ENCODE measurements around the gene TAS1R3.
A peak's percentile ranks its signal among the peaks of the same experiment; 100 is the strongest.

Gene TAS1R3

DNA sequence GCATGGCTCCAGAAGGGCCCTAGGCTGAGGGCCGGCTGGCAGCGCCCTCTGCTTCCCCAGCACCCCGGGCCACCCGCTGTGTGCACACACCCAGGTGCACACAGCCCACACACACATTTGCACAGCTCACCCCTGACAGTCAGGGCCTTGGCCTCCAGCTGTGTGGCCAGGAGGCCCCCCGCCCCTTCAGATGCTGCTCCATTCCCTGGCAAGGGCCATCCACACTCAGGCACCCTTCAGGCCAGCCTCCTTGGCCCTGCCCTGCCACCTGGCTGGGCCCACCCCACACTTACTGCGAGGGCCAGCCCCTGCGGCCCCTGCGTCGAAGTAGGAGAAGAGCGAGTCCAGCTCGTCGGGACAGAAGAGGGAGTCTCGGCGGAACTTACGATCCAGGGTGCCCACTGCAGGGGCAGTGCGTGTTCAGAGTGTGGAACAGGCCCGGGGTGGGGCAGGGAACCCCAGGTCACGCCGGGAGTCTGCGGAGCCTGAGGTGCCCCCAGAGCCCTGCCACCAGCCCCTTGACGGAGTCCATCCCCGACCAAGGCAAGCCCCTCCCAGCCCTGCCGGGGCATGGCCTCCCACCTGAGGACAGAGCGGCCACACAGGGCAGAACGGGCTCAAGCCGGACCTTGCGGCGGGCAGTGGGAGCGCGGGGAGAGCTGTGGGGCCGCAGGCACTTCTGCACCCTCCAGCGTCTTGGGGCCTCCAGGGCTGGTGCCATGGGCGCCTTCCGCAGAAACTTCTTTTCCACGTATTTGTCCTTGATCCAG, 35.7 kb upstream of the TAS1R3 start:
- DNase-seq: no peak

DNA sequence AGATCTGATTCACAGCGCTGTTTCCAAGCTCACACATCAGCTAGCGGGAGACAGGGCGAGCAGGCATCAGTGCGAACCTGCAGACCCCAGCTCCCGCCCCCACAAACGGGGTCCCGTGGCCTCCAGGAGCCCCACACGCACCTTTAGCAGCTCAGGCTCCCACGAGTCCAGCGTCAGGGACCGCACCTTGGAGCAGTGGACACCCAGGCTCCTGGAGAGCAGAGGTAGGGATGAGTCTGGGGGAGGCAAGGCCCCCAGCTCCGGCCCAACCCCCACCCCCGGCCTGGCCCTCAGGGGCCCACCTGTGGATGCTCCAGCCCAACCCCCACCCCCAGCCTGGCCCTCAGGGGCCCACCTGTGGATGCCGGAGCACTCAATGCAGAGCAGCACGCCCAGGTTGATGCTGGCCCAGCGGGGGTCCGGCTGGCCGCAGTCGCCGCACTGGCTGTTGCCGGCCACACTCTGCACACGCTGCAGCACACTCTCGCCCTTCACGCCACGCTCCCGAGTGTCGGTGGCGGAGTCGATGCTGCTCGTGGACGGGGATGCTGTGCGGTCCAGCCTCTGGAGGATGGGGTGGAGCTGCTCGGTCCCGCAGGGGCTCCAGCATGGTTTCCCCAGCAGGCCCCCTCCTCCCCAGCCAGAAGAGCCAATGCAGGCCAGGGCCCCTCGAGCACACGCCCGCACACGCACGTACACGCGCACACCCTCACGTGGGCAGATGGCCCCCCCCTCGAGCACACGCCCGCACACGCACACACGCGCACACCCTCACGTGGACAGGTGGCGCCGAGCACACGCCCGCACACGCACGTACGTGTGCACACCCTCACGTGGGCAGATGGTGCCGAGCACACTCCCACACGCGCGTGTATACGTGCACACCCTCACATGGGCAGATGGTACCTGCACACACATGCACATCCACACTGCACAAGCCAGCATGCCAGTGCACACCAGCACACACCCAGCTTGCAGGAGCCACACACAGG, 34.7 kb upstream of the TAS1R3 start:
- no peak for DNase-seq

DNA sequence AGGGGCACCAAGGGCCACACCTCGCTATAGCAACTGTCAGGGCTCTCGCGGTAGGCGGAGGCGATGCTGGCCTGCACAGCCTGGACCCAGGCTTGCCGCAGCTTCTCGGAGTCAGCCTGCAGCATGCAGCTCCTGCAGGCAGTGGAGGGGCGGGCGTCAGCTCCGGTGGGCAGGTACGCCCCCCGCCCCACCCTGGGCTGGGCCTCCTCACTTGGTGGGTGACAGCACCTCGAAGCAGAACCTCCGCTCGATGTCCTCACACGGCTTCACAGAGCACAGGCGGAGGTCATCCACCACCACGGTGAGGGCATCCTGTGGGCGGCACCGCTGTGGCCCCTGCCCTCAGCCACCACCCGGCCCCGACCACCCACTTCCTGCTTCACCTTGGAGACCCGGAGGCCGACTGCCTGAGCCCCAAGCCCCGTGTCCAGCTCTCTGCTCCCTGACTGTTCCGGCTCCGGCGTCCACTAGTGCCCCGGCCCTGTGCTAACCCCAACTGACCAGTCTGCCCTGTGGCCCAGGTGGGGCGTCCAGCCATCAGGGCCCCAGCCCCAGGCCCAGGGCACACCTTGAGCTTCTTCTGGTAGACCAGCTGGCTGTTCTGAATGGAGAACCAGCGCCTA, 33.2 kb upstream of the TAS1R3 start:
- DNase-seq: no peak

DNA sequence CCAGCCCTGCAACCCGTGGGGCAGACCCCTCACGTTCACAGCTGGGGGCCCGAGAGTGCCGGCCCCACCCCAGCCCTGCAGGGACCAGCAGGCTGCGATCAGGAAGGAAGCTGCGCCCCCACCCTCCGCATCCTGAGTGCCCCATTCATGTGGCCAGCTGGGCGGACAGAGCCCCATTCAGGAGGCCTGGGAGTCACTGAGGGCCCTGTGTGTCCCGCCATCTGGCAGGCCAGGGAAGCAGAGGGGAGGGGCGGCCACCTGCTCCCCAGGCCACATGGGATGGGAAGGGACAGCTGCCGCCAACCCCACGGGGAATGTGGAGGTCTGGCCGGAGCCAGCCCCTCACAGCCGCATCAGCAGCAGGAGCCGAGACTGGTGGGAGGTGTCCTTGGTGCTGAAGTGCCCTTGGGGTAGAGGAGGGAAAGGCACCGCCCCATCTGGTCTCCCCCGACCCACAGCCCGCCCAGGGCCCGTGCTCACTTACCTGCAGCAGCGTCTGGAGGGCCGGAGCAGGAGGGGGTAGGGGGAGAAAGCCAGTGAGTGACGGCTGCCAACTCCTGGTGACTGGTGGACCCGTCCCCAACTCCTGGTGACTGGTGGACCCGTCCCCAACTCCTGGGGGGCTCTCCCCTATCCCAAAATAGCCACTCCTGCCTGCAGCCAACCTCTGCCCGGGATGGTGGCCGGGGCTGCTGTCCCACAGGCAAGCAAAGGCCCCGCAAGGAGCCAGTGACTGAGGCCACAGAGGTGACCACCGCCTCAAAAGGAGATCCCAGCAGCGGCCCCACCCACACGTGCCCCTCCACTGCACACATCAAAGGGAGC, 32.0 kb upstream of the TAS1R3 start:
- DNase-seq: no peak

DNA sequence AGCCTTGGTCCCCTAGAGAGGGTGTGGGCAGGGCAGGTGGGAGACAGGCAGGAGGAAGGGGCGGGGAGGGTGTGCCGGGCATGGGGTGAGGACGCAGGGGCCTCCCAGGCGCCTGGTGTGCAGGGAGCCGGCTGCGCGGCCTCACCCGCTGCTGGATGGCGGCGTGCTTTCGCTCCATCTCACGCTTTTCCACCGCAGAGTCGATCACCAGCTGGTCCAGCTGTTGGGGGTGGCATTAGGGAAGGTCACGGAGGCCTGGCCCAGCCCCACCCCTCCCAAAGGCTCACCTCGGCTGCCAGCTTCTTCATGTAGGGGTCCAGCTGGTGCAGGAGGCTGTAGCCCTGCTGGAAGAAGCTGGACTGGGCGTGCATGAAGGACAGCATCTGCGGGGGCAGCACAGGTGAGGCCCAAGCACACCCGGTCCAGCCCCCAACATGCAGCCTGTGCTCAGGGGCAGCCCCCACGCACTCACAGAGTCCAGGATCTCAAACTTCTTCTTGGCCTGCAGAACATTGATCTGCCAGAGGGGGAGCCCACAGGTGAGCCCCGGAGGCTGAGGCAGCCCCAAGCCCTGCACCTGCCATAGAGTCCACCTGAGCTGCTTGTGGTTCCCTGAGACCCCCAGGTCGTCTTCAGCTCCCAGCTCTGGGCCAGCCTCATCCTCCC, 31.3 kb upstream of the TAS1R3 start:
- no peak for DNase-seq

DNA sequence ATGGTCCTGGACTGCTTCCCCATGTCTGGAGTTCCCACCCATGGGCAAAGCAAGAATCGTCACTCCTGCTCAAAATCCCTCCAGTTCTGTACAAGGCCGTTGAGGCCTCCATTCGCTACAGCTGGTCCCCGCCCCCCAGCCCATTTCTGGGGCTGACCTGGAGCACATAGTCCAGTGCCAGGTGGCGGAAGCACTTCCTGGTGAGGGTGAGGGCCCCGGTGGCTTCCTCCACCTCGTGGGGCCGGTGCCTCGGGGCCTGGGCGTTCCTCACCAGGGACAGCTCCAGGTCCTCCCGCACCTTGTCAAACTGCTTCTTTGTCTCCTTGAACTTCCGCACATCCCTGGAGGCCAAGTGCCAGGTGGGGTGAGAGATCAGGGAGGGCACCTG, 30.7 kb upstream of the TAS1R3 start:
- DNase-seq: no peak

DNA sequence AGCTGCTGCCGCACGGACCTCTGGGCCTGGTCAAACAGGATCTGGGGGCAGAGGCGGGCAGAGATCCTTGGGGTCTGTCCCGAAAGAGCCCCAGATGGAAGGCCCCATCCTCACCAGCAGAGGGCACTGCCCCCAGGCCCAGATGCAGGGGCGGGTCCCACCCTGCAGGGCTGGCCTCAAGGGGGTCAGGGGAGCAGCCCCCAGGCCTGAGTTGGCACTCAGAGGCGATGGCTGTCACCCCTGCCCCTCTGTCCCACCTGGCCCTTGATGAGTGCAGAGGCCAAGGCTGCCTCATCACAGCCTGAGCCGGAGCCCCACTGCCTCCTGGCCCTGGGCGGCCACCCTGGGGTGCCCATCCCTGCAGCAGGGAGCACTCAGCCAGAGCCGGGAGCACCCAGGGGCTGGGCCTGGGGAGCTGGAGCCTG, 29.1 kb upstream of the TAS1R3 start:
- DNase-seq: peak in 1 of 4 experiments; percentile 40

DNA sequence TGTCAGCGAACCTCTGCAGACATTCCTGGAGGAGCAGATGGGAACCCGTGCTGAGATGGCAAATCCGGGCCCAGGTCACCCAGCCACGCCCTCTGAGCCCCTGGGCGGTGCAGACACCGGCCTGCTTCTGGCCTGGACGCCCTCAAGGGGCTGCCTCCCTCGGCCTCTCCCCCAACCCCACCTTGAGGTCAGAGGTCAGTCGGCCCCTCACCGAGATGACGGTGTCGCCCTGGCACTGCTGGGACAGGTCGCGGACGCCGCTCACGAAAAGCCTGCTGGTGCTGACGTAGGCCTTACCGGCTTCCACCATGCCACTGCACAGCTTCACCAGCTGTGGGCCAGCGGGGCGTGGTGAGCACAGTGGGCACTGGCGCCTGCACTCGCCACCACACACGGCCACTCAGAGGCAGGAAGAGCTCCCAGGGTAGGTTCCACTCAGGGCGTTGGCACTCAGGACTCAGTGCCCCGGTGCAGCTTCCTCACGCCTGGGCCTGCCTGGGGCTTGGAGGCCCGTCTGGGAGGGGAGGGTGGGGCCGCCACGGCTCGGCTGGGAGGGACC, 28.1 kb upstream of the TAS1R3 start:
- no peak for DNase-seq

DNA sequence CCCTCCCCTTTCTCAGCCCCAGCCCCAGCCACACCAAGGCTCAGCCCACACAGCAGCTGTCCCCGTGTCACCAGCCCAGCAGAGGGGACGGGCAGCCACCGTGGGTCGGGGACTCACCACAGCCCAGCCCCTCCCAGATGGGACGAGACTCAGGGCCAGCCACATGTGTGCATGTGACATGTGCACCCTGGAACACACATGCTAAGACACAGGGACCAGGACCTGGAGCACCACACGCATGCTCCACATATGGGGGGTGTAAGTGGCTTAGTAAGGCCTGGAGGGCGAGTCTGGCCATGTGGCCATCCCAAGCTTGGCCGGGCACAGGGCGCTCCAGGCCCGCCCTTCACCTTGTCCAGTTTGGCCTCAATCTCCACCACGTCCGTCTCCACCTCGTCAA, 27.3 kb upstream of the TAS1R3 start:
- DNase-seq: no peak

DNA sequence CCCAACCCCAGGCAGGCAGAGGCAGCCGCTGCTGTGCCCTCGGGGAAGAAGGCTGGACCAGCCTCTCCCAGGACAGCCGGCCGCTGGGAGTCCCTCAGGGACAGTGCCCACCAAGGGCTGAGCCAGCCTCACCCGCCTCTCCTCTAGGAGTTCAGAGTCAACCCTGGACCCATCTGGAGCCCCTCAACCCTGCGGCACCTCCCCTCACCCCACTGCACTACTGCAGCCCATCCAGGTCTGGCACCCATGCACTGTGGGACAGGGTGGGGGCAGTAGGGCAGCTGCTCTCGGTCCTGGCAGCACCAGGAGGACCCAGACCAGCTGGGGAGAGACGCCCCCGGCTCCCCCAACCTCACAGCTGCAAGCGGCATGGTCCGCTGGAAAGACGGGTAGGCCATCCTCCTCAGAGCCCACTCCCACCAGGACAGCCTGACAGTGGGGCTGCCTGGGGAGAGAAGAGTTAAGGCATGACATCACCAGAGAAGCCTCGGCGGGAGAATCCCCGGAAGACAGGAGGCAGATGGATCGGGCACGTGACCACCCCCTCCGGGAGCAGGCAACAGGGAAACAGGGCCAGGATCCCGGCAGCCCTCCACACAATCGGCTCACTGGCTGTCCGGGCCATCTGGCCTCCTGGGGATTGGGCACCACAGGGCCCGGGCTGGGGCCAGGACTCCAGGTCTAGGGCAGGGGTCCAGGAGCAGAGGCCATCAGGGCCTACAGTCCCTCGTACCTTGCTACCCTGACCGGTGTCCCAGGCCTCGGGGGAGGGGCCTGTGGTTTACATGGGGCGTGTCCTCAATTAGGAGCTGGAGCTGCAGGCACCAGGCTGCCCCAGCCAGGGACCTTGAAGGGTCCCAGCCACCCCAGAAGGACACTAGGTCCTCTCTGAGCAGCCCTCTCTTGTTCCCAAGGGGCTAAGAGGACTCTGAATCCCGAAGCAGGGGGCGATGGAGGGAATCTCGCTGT, 26.5 kb upstream of the TAS1R3 start:
- peak; percentile 36 to 70 (median 57) for DNase-seq

DNA sequence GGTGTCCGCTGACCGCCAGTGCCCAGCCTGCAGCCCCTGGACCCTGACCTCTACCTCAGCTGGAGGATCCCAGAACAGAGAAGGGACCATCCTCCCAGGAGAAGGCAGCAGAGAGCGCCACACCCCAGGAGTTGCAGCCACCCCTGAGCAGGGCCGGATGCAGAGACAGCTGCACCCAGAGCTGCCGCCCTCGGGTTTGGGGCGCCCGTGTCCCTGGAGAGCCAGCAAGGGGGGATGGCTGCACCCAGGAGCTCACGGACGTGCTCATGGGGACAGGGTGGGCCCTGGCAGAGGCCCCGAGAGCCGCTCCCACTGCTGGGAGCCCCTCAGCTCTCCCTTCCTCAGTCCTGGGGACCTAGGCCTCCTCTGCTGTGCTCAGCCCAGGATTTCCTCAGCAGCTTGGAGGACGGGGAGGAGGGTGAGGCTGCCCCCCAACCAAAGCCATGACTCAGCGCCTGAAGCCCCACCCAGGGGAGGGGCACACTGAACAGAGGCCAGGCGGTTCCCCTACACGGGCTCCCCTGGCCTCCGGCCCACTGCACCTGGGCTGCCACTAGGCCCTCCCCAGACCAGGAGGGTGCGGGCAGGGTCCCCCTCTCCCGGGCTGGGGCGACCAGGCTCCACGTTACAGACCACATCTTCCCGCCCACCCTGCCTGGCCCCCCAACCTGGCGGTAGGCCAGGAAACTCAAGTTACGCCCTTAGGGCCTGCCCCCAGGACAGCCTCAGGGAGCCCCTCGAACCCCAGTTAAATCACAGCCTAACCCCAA, 25.6 kb upstream of the TAS1R3 start:
- DNase-seq: peak; percentile 45 to 75 (median 67)

DNA sequence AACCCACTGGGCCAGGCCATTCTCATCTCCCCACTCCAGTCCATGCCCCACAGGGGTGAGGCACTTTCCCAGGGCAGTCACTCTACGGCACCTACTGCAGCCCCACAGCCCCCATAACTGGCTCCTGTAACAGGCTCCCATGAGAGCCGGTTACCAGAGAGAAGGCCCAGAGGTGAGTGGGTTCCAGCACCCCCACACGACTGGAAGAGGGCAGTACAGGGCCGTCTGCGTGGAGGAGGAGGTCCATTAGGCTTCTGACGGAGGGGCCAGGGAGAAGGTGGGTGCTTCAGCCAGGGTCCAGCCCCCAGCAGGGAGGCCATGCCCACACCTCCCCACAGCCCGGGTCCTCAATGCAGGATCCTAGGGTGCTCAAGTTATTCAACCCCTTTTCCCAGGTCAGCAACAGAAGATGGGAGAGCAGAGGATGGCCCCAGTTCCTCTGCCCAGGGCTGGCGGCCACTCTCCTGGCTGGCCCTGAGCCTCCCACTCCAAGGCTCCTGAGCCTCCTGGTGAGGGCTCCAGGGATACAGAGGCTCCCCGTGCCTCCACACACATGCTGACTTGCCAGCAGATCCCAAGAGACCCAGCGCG, 24.9 kb upstream of the TAS1R3 start:
- DNase-seq: peak in 2 of 4 experiments; percentile 31 to 39

DNA sequence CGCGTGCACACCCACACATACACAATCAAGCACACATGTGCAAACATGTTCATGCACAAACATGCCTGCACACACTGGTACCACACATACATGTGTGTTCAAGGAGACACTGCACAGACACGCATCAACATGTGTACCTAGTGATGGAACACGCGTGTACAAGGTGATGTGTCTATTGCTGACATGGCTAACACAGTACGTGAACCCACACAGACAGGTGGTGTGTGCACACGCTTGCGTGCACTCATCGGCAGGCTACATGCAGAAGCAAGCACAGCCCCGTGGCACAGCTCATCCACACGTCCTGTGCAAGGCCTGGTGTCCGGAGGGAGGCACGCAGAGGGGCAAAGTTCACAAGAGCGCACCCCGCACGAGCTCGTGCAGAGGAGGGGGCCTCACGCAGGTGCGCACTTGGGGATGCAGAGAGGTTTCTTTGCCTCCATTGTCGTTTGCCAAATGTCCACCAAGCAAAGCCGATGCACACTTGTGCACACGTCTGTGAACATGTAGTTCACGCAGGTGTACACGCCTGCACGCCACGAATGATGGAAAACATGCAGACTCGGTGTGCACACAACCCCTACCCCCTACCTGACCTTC, 24.3 kb upstream of the TAS1R3 start:
- DNase-seq: no peak

DNA sequence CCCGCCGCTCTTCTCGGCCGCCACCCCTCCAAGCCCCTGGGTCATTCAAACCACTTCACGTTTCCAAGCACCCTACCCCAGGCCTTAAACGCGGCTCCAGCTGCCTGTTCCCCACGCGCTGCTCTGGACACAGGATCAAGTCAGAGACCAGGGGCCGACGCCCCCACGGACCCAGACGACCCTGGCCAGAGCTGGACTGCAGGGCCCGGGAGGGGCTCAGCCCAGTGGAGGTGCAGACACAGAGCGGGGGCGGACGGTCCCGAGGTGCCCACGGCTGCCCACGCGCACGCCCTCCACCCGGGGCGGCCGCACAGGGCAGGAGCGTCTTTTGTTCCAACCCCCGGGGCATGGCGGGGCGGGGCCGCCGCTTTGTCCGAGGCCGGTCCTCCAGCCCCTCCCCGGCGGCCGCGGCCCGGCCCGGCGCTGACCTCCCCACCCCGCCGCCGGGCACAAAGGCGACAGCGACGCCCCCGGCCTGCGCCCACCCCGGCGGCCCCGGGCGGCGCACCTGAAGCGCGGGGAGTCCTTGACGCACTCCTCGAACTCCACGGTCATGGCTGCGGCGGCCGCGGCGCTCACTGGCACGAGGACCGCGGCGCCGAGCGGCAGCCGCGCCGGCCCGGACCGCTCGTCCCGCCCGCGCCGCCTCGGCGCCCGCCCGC, 23.7 kb upstream of the TAS1R3 start:
- peak; percentile 14 to 77 (median 45) for DNase-seq

DNA sequence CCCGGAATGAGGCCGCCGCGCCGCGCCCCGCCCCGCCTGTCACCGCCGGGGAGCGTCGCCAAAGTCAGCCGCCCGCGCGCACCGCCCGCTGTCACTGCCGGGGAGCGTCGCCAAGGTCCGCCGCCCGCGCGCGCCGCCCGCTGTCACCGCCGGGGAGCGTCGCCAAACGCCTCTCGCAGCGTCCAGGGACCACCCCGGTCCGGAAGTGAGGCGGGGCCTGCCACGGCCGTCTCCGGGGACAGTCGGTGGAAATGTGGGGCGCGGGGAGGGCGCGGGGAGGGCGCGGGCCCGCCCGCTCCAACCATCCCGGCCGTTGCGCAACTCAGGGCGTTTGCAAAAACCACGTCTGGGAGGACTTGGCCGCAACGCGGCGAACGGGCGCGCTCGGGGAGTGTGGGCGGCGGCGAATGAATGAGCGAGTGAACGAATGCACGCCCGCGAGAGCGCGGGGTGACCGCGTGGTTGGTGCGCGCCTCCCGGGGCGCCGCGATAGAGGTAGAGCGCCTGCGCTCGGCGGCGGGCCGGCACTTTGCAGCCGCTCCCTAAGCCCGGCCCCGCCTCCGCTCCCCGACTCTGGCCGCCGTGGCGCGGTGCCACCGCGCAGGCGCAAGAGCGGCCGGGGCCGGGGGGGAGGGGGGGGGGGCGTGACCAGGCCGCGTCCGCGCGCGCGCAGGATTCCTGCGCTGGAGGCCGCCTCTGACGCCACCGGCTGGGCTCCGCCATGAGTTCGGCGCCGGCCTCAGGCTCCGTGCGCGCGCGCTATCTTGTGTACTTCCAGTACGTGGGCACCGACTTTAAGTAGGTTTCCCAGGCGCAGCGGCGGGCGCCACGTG, 22.9 kb upstream of the TAS1R3 start, which contains the start of the genes ACAP3 and PUSL1:
ACAP3 (minus strand) TSS at position 8 of the 833 bp plus-strand sequence. CDS start 115 bp downstream, outside the sequence.
PUSL1 (plus strand) TSS at position 675 of the 833 bp plus-strand sequence; CDS start at position 722, 47 bp downstream.
- peak; percentile 93 to 98 (median 96) for DNase-seq

DNA sequence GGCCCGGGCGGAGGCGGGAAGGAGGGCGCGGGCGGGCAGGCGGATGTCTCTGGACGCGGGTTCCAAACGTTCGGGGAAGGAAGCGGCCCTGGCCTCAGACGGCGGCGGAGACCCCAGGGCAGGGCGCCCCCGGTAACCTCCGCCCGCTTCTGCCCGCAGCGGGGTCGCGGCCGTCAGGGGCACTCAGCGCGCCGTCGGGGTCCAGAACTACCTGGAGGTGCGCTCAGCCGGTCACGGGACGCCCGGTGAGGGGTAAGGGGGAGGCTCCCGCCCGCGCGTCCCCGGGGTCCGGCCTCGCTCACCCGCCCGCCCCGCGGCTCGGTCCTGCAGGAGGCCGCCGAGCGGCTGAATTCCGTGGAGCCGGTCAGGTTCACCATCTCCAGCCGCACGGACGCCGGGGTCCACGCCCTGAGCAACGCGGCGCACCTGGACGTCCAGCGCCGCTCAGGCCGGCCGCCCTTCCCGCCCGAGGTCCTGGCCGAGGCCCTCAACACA, 22.3 kb upstream of the TAS1R3 start:
- DNase-seq: peak in 2 of 4 experiments; percentile 16 to 25

All from suppressor macrophage (primary cell).